NT2/D1 (cell line): ENCODE results near the gene RMND1.

Experiments
- DNase-seq: peaks from one replicate; pipeline ENCODE4 v3.0.0-alpha.2; 2011; ENCODE audit warnings: low read depth, low spot score
- H3K27me3 ChIP-seq: 2 replicates; pipeline ENCODE4 v1.6.0; 2011; ENCODE audit warnings: mild to moderate bottlenecking; ENCODE audit not compliant: insufficient read length, insufficient read depth
- H3K36me3 ChIP-seq: 2 replicates; pipeline ENCODE4 v1.6.1; 2011; ENCODE audit warnings: mild to moderate bottlenecking, low read length, mixed read lengths; ENCODE audit not compliant: insufficient read depth, insufficient read length
- H3K4me1 ChIP-seq: 2 replicates; pipeline ENCODE4 v1.5.1; 2011; ENCODE audit not compliant: insufficient read depth, insufficient read length
- H3K4me3 ChIP-seq: 2 replicates; pipeline ENCODE4 v1.5.1; 2011; ENCODE audit warnings: low read depth; ENCODE audit not compliant: insufficient read length
- H3K9ac ChIP-seq: 2 replicates; pipeline ENCODE4 v1.6.0; 2011; ENCODE audit warnings: low read depth; ENCODE audit not compliant: insufficient read length
- H3K9me3 ChIP-seq: 2 replicates; pipeline ENCODE4 v1.5.1; 2011; ENCODE audit warnings: mild to moderate bottlenecking, low read length; ENCODE audit not compliant: insufficient read depth
- SUZ12 ChIP-seq: IDR thresholded peaks from 2 replicates; pipeline ENCODE4 v1.6.1; 2011; ENCODE audit not compliant: insufficient read length, insufficient read depth; ENCODE audit errors: extremely low read depth
- YY1 ChIP-seq: IDR thresholded peaks from 2 replicates; pipeline ENCODE4 v1.6.1; 2011; ENCODE audit not compliant: insufficient read length, insufficient read depth
- ZNF274 ChIP-seq: IDR thresholded peaks from 2 replicates; pipeline ENCODE4 v1.6.1; 2011; ENCODE audit warnings: mild to moderate bottlenecking, low read depth, low read length

The RMND1 gene

DNA sequence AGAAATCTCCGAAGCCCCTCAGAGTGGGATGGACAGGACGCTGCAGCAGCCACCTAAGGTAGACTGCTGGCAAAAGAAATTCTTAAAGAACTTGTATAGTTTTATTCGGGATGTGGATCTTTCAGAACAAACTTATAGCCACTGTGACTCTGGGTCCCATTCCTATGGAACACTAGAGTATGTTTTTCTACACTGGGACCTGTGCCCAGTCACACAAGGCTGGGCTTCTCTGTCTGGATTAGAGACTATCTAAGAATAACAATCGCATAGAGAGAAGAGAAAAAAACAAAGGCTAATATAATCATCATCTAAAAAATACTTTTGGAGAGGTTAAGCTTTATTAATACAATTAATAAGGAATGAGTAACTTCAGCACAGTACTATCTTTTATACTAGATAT is 28.9 kb downstream of the RMND1 start:
- Histone ChIP-seq H3K9ac (no peak overlapping the region), H3K4me1 (no peaks in the 10 kb centered on the region), H3K4me3 (no peak overlapping the region), H3K27me3 (no peaks in the 10 kb centered on the region), H3K36me3 (peaks cover 68% of the 10 kb centered on the region), H3K9me3 (no peaks in the 10 kb centered on the region)
- DNase-seq, result no peak
- TF ChIP-seq YY1 (no peak), SUZ12 (no peak), ZNF274 (no peak)

DNA sequence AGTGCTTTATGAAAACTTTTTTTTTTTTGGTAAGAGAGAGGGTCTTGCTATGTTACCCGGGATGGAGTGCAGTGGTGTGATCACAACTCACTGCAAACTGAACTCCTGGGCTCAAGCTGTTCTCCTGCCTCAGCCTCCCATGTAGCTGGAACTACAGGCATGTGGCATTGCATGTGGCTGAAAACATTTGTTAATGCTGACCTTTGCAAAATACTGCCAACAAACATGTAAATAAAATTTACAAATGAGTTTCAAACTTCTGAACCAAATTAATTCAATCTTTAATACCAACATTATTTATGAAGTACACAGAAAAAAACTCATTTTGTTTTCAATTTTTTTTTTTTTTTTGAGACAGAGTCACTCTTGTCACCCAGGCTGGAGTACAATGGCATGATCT is 34.4 kb downstream of the RMND1 start:
- Histone ChIP-seq H3K9me3 (no peaks in the 10 kb centered on the region), H3K4me1 (no peaks in the 10 kb centered on the region), H3K9ac (no peak overlapping the region), H3K4me3 (no peak overlapping the region), H3K36me3 (peaks cover 75% of the 10 kb centered on the region), H3K27me3 (no peaks in the 10 kb centered on the region)
- DNase-seq, result no peak
- TF ChIP-seq SUZ12 (no peak), ZNF274 (no peak), YY1 (no peak)

DNA sequence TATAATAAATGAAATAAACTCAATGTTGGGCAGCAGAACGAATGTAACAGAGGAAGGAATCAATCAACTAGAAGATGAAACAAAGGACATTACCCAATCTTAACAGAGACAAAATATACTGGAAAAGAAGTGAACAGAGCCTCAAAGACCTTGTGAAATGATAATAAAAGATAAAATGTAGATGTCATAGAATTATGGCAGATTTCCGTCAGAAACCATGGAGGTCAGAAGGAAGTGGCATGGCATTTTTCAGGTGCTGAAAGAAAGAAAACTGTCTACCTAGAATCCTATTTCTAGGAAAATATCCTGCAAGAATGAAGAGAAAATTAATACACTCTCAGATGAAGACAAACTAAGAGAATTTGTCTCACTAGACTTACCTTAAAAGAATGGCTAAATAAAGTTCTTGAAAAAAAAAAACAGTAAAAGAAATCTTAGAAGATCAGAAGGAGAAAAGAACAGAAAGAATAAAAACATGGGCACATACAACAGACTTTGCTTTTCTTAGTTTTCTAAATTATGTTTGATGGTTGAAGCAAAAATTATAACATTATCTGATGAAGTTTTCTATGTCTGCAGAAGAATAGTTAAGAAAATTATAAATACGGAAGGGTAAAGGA is 37.2 kb downstream of the RMND1 start:
- Histone ChIP-seq H3K4me3 (no peak overlapping the region), H3K27me3 (no peaks in the 10 kb centered on the region), H3K9me3 (no peaks in the 10 kb centered on the region), H3K36me3 (peaks cover 63% of the 10 kb centered on the region), H3K9ac (no peak overlapping the region), H3K4me1 (no peaks in the 10 kb centered on the region)
- TF ChIP-seq SUZ12 (no peak), ZNF274 (no peak)
- DNase-seq, result no peak

DNA sequence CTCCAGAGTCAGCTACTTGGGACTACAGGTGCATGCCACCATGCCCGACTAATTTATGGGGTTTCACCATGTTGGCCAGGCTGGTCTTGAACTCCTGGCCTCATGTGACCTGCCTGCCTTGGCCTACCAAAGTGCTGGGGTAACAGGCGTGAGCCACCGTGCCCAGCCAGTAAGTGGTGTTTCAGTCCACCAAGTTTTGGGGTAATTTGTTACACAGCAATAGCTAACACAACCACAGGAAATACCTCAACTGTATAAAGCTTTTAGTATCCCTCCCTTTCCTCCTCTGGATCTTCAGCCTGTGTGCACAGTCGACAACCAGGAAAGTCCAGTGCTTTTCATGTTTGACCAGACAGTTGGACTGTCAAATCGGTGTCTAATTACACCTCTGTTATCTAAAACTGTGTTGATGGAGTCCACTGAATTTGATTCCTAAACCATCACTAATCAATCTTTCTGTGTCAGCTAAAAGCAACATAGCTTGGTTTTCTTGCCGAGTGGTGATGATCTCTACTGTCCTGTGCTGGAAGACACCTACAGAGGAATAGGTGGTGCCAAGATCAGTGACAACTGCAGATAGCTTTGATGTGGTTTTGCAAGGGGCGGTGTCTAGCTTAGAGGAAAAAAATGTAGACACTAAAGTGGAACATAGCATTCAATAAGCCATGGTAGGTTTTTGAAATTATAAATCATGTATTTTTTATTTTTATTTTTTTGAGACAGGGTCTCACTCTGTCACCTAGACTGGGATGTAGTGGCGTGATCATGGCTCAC is 38.4 kb downstream of the RMND1 start:
- TF ChIP-seq YY1 (no peak), SUZ12 (no peak), ZNF274 (no peak)
- H3K9me3 ChIP-seq, result no peaks in the 10 kb centered on the region
- H3K36me3 ChIP-seq, result peaks cover 61% of the 10 kb centered on the region

DNA sequence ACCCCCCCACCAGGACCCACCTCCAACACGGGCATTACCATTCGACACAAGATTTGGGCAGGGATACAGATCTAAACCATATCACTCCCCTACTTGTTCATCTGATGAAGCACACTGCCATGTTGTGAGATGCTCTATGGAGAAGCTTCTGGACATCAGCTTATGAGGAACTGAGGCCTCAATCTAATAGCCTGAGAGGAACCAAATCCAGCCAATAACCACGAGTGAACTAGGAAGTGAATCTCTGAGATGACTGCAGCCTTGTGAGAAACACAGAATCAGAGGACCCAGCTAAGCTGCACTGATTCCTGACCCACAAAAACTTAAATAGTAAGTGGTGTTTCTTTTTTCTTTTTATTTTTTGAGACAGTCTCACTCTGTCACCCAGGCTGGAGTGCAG is 39.0 kb downstream of the RMND1 start:
- peaks cover 65% of the 10 kb centered on the region for H3K36me3 ChIP-seq
- no peak for DNase-seq
- no peak overlapping the region for H3K9ac ChIP-seq

More for the DNA sequence above, 38.4 kb downstream of the RMND1 start:
- Histone ChIP-seq H3K27me3 (no peaks in the 10 kb centered on the region), H3K4me3 (no peak overlapping the region), H3K9ac (no peak overlapping the region), H3K4me1 (no peaks in the 10 kb centered on the region)
- no peak for DNase-seq

DNA sequence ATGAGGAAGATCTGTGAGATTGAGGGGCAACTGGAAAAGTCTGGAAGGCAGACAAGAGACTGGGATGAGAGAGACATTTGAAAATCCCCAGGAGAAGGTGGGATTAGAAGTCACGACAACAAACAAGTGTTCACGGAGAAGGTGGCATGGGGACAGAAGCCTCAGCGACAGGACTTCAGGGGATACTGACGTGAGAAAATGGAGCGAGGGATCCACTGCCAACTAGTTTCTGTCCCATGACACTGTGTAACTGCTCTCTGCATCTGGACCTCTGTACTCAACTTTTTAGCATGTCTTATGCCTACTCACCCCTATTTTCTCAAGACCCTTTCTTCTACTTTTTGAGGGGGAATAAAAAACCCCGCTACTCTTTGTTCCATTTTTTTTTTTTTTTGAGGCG is 42.2 kb downstream of the RMND1 start:
- Histone ChIP-seq H3K27me3 (no peaks in the 10 kb centered on the region), H3K36me3 (peaks cover 56% of the 10 kb centered on the region), H3K9ac (no peak overlapping the region), H3K9me3 (no peaks in the 10 kb centered on the region), H3K4me1 (no peaks in the 10 kb centered on the region), H3K4me3 (no peak overlapping the region)
- DNase-seq, result no peak
- TF ChIP-seq YY1 (no peak), SUZ12 (no peak), ZNF274 (no peak)

More for the DNA sequence above, 39.0 kb downstream of the RMND1 start:
- Histone ChIP-seq H3K9me3 (no peaks in the 10 kb centered on the region), H3K27me3 (no peaks in the 10 kb centered on the region), H3K4me3 (no peak overlapping the region), H3K4me1 (no peaks in the 10 kb centered on the region)
- TF ChIP-seq SUZ12 (no peak), YY1 (no peak), ZNF274 (no peak)

DNA sequence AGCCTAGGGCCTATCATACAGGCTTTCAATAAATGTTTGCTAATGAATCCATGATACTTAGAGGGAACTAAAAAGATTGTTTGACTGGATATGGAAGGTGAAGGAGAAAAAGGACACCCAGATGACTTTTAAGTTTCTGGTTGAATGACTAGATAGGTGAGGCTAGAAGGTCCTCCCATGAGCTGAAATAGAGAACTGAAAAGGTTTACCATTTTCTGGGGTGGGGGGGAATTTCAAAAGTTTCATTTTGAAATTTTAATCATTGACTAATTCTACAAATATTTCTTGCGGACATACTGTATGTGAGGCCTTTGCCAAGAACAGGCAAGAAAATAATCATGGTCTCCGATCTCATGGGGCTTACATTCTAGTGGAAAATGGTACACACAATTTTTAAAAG is 42.7 kb downstream of the RMND1 start:
- no peak for TF ChIP-seq YY1
- TF ChIP-seq SUZ12, result no peak
- no peak for TF ChIP-seq ZNF274
- Histone ChIP-seq H3K27me3 (no peaks in the 10 kb centered on the region), H3K36me3 (peaks cover 59% of the 10 kb centered on the region), H3K9me3 (no peaks in the 10 kb centered on the region), H3K9ac (no peak overlapping the region), H3K4me3 (no peak overlapping the region), H3K4me1 (no peaks in the 10 kb centered on the region)
- DNase-seq, result no peak
